ENCODE results near the gene HIF3A. TPM values are rescaled to one million over a fixed set of nuclear protein-coding genes. Genes with fewer than 3 reads are reported as not detected.
A peak's percentile ranks its signal among the peaks of the same experiment; 100 is the strongest.

Gene HIF3A
- total and polyA plus RNA-seq, 9 of the 15 experiments (the other 6 are each of a cell fraction or from before 2014, with no cell fraction given), result 0.29 TPM; not detected in 8

GRCh38 chr19:46265217-46265828 is 31.5 kb upstream of the HIF3A start:
- Histone ChIP-seq H3K4me1 (replicated peaks in 1 of 2; ENCODE audit: control insufficient read depth in 2 of 2, insufficient read depth in 2 of 2, low read length in 2 of 2) (peaks cover 0 to 2% of the 10 kb centered on the region in 2 experiments; a peak in 1 of 5 replicates), H2AFZ (ENCODE audit: low read depth, low read length) (no peak overlapping the region), H3K27ac (ENCODE audit: extremely low read depth, low read depth, low read length) (no peak overlapping the region), H3K36me3 (ENCODE audit: control insufficient read depth, insufficient read depth, low read length) (no peaks in the 10 kb centered on the region), H3K79me2 (ENCODE audit: control insufficient read depth, insufficient read depth, low read length) (no peaks in the 10 kb centered on the region), H3K4me3 (no peak overlapping the region), H3K4me2 (ENCODE audit: insufficient read depth, low read length) (no peak overlapping the region), H4K20me1 (replicated peaks; ENCODE audit: control insufficient read depth, insufficient read depth, low read length) (no peaks in the 10 kb centered on the region), H3K27me3 (ENCODE audit: control insufficient read depth in 2 of 2, insufficient read depth in 2 of 2, low read length in 2 of 2) (peaks cover 5 to 18% of the 10 kb centered on the region in 2 experiments), H3K9me3 (replicated peaks; ENCODE audit: control insufficient read depth, insufficient read depth, low read depth, low read length) (no peaks in the 10 kb centered on the region), H3K9me1 (ENCODE audit: control insufficient read depth, insufficient read depth, low read length) (no peaks in the 10 kb centered on the region), H3K9ac (ENCODE audit: insufficient read depth in 1 of 2, low read depth in 2 of 2, low read length in 2 of 2) (no peak overlapping the region)
- in situ Hi-C loops (cut with MboI), result loop anchor here (5.0 to 10.0 kb wide), 2 partner anchors 238 to 351 kb away; partner anchors contain the start of gene NANOS2
- ATAC-seq (peak; percentile 96), FAIRE-seq (peak; percentile 95), DNase-seq (ENCODE audit: extremely low read depth in 1 of 4, low spot score in 3 of 4) (peak; percentile 71 to 83 (median 73))
- 7% methylated on average over 9 of the region's 10 CpGs for WGBS (ENCODE audit: insufficient coverage, low coverage, missing lambda C conversion rate)
- ChIA-PET POLR2A (interaction anchor here (0.6 to 1.1 kb wide), 3 partner anchors 8 to 270 kb away, joined by 3 to 5 read pairs (median 3); partner anchors contain the start of gene CCDC61), CTCF (ENCODE audit: low intra/inter-chr PET ratio) (interaction anchor here (0.5 to 4.2 kb wide), 12 partner anchors 15 to 444 kb away, joined by 3 to 115 read pairs (median 3); no protein-coding TSS in a partner anchor)
- BruUV-seq (replicated peaks), result no TSS peak
- intact Hi-C loops (cut with micrococcal nuclease), result loop anchor here (1.0 kb wide), 2 partner anchors 188 to 236 kb away; no protein-coding TSS in a partner anchor
- TF ChIP-seq RAD21 (CRISPR knock-in tag; conservative IDR thresholded peaks at IDR 0.05 in 1 of 2, IDR thresholded peaks at IDR 0.05 in 1 of 2) (peak; percentile 89 to 91), KLF16 (IDR thresholded peaks at IDR 0.05) (0 out of 2 replicates have a peak, but pooled peaks have one; percentile 39), SMC3 (conservative IDR thresholded peaks at IDR 0.05; ENCODE audit: insufficient read depth, low read depth, low read length) (peak; percentile 78; the same call in 1 of the 2 replicates), CC2D1A (IDR thresholded peaks at IDR 0.05) (peak; percentile 37; the same call in 1 of the 2 replicates), CREM (IDR thresholded peaks at IDR 0.05; ENCODE audit: low read depth) (no peak), NFRKB (IDR thresholded peaks at IDR 0.05; ENCODE audit: low read depth) (no peak), MAFK (IDR thresholded peaks at IDR 0.05; ENCODE audit: low read length) (no peak), MIER1 (IDR thresholded peaks at IDR 0.05; ENCODE audit: low read depth) (no peak), JUND (IDR thresholded peaks at IDR 0.05; ENCODE audit: borderline replicate concordance, low read depth, low read length) (0 out of 2 replicates have a peak, but pooled peaks have one; percentile 15), JUND (tag; IDR thresholded peaks at IDR 0.05; ENCODE audit: borderline replicate concordance, low read depth, low read length) (no peak), CBX8 (IDR thresholded peaks at IDR 0.05; ENCODE audit: borderline replicate concordance, extremely low read depth, low read depth, low read length, poor library complexity, severe bottlenecking) (no peak), ZFP1 (CRISPR knock-in tag; IDR thresholded peaks at IDR 0.05) (no peak), FOXP1 (CRISPR knock-in tag; IDR thresholded peaks at IDR 0.05) (no peak), HDAC2 (IDR thresholded peaks at IDR 0.05) (no peak), MCM5 (IDR thresholded peaks at IDR 0.05; ENCODE audit: low read depth) (no peak), CTCF (IDR thresholded peaks at IDR 0.05 in 2 of 3, conservative IDR thresholded peaks at IDR 0.05 in 1 of 3; ENCODE audit: insufficient read depth in 2 of 3, low read depth in 1 of 3, low read length in 3 of 3) (peak; percentile 86 to 96 (median 96))
- TF ChIP-seq, protein P1, sequence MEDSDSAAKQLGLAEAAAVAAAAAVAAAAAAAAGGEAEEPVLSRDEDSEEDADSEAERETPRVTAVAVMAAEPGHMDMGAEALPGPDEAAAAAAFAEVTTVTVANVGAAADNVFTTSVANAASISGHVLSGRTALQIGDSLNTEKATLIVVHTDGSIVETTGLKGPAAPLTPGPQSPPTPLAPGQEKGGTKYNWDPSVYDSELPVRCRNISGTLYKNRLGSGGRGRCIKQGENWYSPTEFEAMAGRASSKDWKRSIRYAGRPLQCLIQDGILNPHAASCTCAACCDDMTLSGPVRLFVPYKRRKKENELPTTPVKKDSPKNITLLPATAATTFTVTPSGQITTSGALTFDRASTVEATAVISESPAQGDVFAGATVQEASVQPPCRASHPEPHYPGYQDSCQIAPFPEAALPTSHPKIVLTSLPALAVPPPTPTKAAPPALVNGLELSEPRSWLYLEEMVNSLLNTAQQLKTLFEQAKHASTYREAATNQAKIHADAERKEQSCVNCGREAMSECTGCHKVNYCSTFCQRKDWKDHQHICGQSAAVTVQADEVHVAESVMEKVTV (CRISPR knock-in tag; IDR thresholded peaks at IDR 0.05), result peak; percentile 89
- TF ChIP-seq, protein P2, sequence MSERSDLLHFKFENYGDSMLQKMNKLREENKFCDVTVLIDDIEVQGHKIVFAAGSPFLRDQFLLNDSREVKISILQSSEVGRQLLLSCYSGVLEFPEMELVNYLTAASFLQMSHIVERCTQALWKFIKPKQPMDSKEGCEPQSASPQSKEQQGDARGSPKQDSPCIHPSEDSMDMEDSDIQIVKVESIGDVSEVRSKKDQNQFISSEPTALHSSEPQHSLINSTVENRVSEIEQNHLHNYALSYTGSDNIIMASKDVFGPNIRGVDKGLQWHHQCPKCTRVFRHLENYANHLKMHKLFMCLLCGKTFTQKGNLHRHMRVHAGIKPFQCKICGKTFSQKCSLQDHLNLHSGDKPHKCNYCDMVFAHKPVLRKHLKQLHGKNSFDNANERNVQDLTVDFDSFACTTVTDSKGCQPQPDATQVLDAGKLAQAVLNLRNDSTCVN (CRISPR knock-in tag; IDR thresholded peaks at IDR 0.05), result no peak
